HG03520 (cell line): ENCODE data around the gene CD44.

Source experiments
- ATAC-seq: cut with Tn5 transposase; IDR thresholded peaks from one replicate; pipeline ENCODE4 v1.9.1; 2021; ENCODE audit warnings: mild to moderate bottlenecking, moderate library complexity; ENCODE audit not compliant: unreplicated experiment

The CD44 gene

GRCh38 chr11:35234460-35235156 is 95.6 kb downstream of the CD44 start:
- no peak for ATAC-seq

GRCh38 chr11:35235157-35235468 is 96.1 kb downstream of the CD44 start:
- no peak for ATAC-seq

- no peak for ATAC-seq
Measured at GRCh38 chr11:35235498-35235897, 96.5 kb downstream of the CD44 start.

- ATAC-seq: no peak
Measured at GRCh38 chr11:35235936-35236666, 97.1 kb downstream of the CD44 start.

- no peak for ATAC-seq
Measured at GRCh38 chr11:35236667-35237003, 97.7 kb downstream of the CD44 start.

- ATAC-seq: no peak
Measured at GRCh38 chr11:35237351-35237750, 98.4 kb downstream of the CD44 start.

GRCh38 chr11:35237860-35238715 is 99.1 kb downstream of the CD44 start:
- ATAC-seq: no peak

GRCh38 chr11:35238882-35239281 is 99.9 kb downstream of the CD44 start:
- ATAC-seq: no peak

GRCh38 chr11:35239471-35240075 is 100.6 kb downstream of the CD44 start:
- ATAC-seq: no peak

- no peak for ATAC-seq
Measured at GRCh38 chr11:35241083-35241482, 102.1 kb downstream of the CD44 start.

- ATAC-seq: no peak
Measured at GRCh38 chr11:35241531-35241930, 102.6 kb downstream of the CD44 start.

GRCh38 chr11:35242412-35243242 is 103.7 kb downstream of the CD44 start:
- no peak for ATAC-seq

GRCh38 chr11:35243774-35244173 is 104.8 kb downstream of the CD44 start:
- no peak for ATAC-seq

GRCh38 chr11:35245056-35245455 is 106.1 kb downstream of the CD44 start:
- no peak for ATAC-seq

GRCh38 chr11:35245786-35246185 is 106.8 kb downstream of the CD44 start:
- ATAC-seq: no peak

- no peak for ATAC-seq
Measured at GRCh38 chr11:35246745-35247144, 107.8 kb downstream of the CD44 start.

- no peak for ATAC-seq
Measured at GRCh38 chr11:35247428-35247827, 108.5 kb downstream of the CD44 start.

- no peak for ATAC-seq
Measured at GRCh38 chr11:35247863-35248262, 108.9 kb downstream of the CD44 start.

GRCh38 chr11:35248558-35249323 is 109.8 kb downstream of the CD44 start:
- ATAC-seq: no peak

- no peak for ATAC-seq
Measured at GRCh38 chr11:35250192-35250591, 111.2 kb downstream of the CD44 start.
